ENCODE results near the gene CACNA1G. TPM values are rescaled to one million over a fixed set of nuclear protein-coding genes. Genes with fewer than 3 reads are reported as not detected.

Gene CACNA1G
- total RNA-seq, 1 experiment from 2014 or later = 0.04 TPM

DNA sequence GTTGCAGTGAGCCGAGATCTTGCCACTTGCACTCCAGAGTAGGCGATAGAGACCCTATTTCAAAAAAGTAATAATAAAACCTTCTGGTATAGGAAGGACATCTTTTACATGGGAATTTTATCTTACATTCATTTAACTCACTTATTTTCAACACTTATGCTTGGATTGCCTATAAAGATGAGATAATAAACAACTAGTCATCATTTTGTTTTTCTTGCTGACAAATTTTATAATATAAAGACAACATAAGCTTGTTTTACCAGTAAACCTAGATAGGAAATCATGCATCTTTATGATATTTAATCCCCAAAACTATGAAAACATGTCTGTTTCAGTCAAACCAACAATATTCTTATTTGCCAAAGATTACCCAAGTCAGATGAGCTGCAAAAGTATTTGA is 91.1 kb downstream of the CACNA1G start:
- TF ChIP-seq EZH2 (IDR thresholded peaks at IDR 0.05; ENCODE audit: low read length, unreplicated experiment) (no peak), CTCF (conservative IDR thresholded peaks at IDR 0.05; ENCODE audit: low read depth, low read length) (no peak), EZH2phosphoT487 (IDR thresholded peaks at IDR 0.05; ENCODE audit: borderline replicate concordance, low read length) (no peak)
- intact Hi-C loops (cut with micrococcal nuclease) = no loop called here

GRCh38 chr17:50653738-50654137 is 93.2 kb downstream of the CACNA1G start:
- peaks cover 3% of the 10 kb centered on the region for H3F3A ChIP-seq (ENCODE audit: low read length, unreplicated experiment)
- ChIA-PET POLR2A (ENCODE audit: unreplicated experiment) (no interaction called here), CTCF (no interaction called here)
- intact Hi-C loops (cut with micrococcal nuclease) = no loop called here
- H3K4me3 ChIP-seq (ENCODE audit: low read length) = no peak overlapping the region
- peaks cover 9% of the 10 kb centered on the region for H3K4me1 ChIP-seq (ENCODE audit: insufficient read depth, low read length)
- no TSS peak for BruUV-seq (replicated peaks)
- H4K20me1 ChIP-seq (ENCODE audit: low read length) = no peaks in the 10 kb centered on the region
- H2AFZ ChIP-seq (ENCODE audit: low read length) = no peak overlapping the region
- TF ChIP-seq EZH2 (IDR thresholded peaks at IDR 0.05; ENCODE audit: low read length, unreplicated experiment) = no peak
- TF ChIP-seq EZH2phosphoT487 (IDR thresholded peaks at IDR 0.05; ENCODE audit: borderline replicate concordance, low read length) = no peak
- TF ChIP-seq CTCF (conservative IDR thresholded peaks at IDR 0.05; ENCODE audit: low read depth, low read length) = no peak
- ATAC-seq = no peak
- DNase-seq = no peak
- H3K27ac ChIP-seq (ENCODE audit: low read length) = no peak overlapping the region
- H3K9ac ChIP-seq (ENCODE audit: low read length) = no peak overlapping the region
- no peaks in the 10 kb centered on the region for H3K9me3 ChIP-seq (ENCODE audit: low read length)
- no peaks in the 10 kb centered on the region for H3K27me3 ChIP-seq (ENCODE audit: low read length)
- no peak overlapping the region for H3K4me2 ChIP-seq (ENCODE audit: low read length)
- no peaks in the 10 kb centered on the region for H3K9me2 ChIP-seq (replicated peaks; ENCODE audit: low read length)
- peaks cover 4% of the 10 kb centered on the region; the same call in 1 of the 2 replicates for H3K36me3 ChIP-seq (ENCODE audit: low read depth, low read length)
- no peaks in the 10 kb centered on the region for H3K79me2 ChIP-seq (ENCODE audit: low read length)

More for the DNA sequence above, 91.1 kb downstream of the CACNA1G start:
- Histone ChIP-seq H3K27ac (ENCODE audit: low read length) (no peak overlapping the region), H3F3A (ENCODE audit: low read length, unreplicated experiment) (peaks cover 3% of the 10 kb centered on the region), H4K20me1 (ENCODE audit: low read length) (no peaks in the 10 kb centered on the region), H3K4me1 (ENCODE audit: insufficient read depth, low read length) (peaks cover 9% of the 10 kb centered on the region), H3K4me2 (ENCODE audit: low read length) (no peak overlapping the region), H3K27me3 (ENCODE audit: low read length) (no peaks in the 10 kb centered on the region), H3K9me2 (replicated peaks; ENCODE audit: low read length) (no peaks in the 10 kb centered on the region), H3K4me3 (ENCODE audit: low read length) (no peak overlapping the region), H3K79me2 (ENCODE audit: low read length) (peaks cover 3% of the 10 kb centered on the region; the same call in 1 of the 2 replicates), H3K9ac (ENCODE audit: low read length) (no peak overlapping the region), H3K9me3 (ENCODE audit: low read length) (no peaks in the 10 kb centered on the region), H3K36me3 (ENCODE audit: low read depth, low read length) (peaks cover 4% of the 10 kb centered on the region; the same call in 1 of the 2 replicates), H2AFZ (ENCODE audit: low read length) (no peak overlapping the region)
- DNase-seq (no peak), ATAC-seq (no peak)
- no TSS peak for BruUV-seq (replicated peaks)
- CTCF ChIA-PET = no interaction called here
- POLR2A ChIA-PET (ENCODE audit: unreplicated experiment) = interaction anchor here (0.7 kb wide), 1 partner anchor 15 kb away, joined by 4 read pairs; no protein-coding TSS in a partner anchor

- no peak overlapping the region for H3K9ac ChIP-seq (ENCODE audit: low read length)
- DNase-seq (no peak), ATAC-seq (no peak)
- no peaks in the 10 kb centered on the region for H4K20me1 ChIP-seq (ENCODE audit: low read length)
- H3K9me2 ChIP-seq (replicated peaks; ENCODE audit: low read length) = no peaks in the 10 kb centered on the region
- H3K4me1 ChIP-seq (ENCODE audit: insufficient read depth, low read length) = peaks cover 21% of the 10 kb centered on the region
- H3K27me3 ChIP-seq (ENCODE audit: low read length) = no peaks in the 10 kb centered on the region
- ChIA-PET CTCF (no interaction called here), POLR2A (ENCODE audit: unreplicated experiment) (no interaction called here)
- H3K4me2 ChIP-seq (ENCODE audit: low read length) = no peak overlapping the region
- no peak overlapping the region for H3K27ac ChIP-seq (ENCODE audit: low read length)
- H3K9me3 ChIP-seq (ENCODE audit: low read length) = no peaks in the 10 kb centered on the region
- intact Hi-C loops (cut with micrococcal nuclease) = no loop called here
- no peak for TF ChIP-seq EZH2 (IDR thresholded peaks at IDR 0.05; ENCODE audit: low read length, unreplicated experiment)
- no peak overlapping the region for H2AFZ ChIP-seq (ENCODE audit: low read length)
- peaks cover 4% of the 10 kb centered on the region; the same call in 1 of the 2 replicates for H3K36me3 ChIP-seq (ENCODE audit: low read depth, low read length)
- no peaks in the 10 kb centered on the region for H3K79me2 ChIP-seq (ENCODE audit: low read length)
- BruUV-seq (replicated peaks) = no TSS peak
- H3F3A ChIP-seq (ENCODE audit: low read length, unreplicated experiment) = no peaks in the 10 kb centered on the region
- no peak overlapping the region for H3K4me3 ChIP-seq (ENCODE audit: low read length)
Observed at GRCh38 chr17:50656509-50656908, 96.0 kb downstream of the CACNA1G start.

All from PC-3 (cell line).